HEK293 (cell line): ENCODE measurements around the gene FLCN.

ENCODE experiments used
- GLI4 ChIP-seq: fragments of 450-650 bp; formaldehyde crosslinking; IDR thresholded peaks from 2 replicates; pipeline ENCODE4 v1.5.1; 2016; ENCODE audit warnings: missing biosample characterization, missing genetic modification characterization
- MEIS1 ChIP-seq: sonication (generic); formaldehyde crosslinking; IDR thresholded peaks from 2 replicates; pipeline ENCODE4 v1.8.1; 2022; ENCODE audit warnings: missing genetic modification reagents, mild to moderate bottlenecking, borderline replicate concordance
- YY1 ChIP-seq: fragments of 450-650 bp; formaldehyde crosslinking; IDR thresholded peaks from 2 replicates; pipeline ENCODE4 v1.5.1; 2018; ENCODE audit warnings: missing biosample characterization, missing genetic modification characterization
- ZEB2 ChIP-seq: fragments of 450-650 bp; formaldehyde crosslinking; IDR thresholded peaks from 2 replicates; pipeline ENCODE4 v1.5.1; 2016; ENCODE audit warnings: missing biosample characterization, missing genetic modification characterization
- ZNF416 ChIP-seq: fragments of 450-650 bp; formaldehyde crosslinking; IDR thresholded peaks from 2 replicates; pipeline ENCODE4 v1.5.1; 2016; ENCODE audit warnings: missing biosample characterization, missing genetic modification characterization
- ZNF423 ChIP-seq: fragments of 450-650 bp; formaldehyde crosslinking; IDR thresholded peaks from 2 replicates; pipeline ENCODE4 v1.5.1; 2016; ENCODE audit warnings: missing biosample characterization, missing genetic modification characterization
- ZNF707 ChIP-seq: fragments of 450-650 bp; formaldehyde crosslinking; IDR thresholded peaks from 2 replicates; pipeline ENCODE4 v1.5.1; 2016; ENCODE audit warnings: missing biosample characterization, missing genetic modification characterization
- ZNF791 ChIP-seq: fragments of 450-650 bp; formaldehyde crosslinking; IDR thresholded peaks from 2 replicates; pipeline ENCODE4 v1.5.1; 2016; ENCODE audit warnings: missing biosample characterization, missing genetic modification characterization
- TF ChIP-seq, protein P1 (sequence below): fragments of 450-650 bp; formaldehyde crosslinking; IDR thresholded peaks from 2 replicates; pipeline ENCODE4 v1.5.1; 2016; ENCODE audit warnings: missing biosample characterization, missing genetic modification characterization
- TF ChIP-seq, protein P2 (sequence below): fragments of 450-650 bp; formaldehyde crosslinking; IDR thresholded peaks from 2 replicates; pipeline ENCODE4 v1.5.1; 2016; ENCODE audit warnings: missing biosample characterization, missing genetic modification characterization
- TF ChIP-seq, protein P3 (sequence below): fragments of 450-650 bp; formaldehyde crosslinking; IDR thresholded peaks from 2 replicates; pipeline ENCODE4 v1.5.1; 2017; ENCODE audit warnings: missing biosample characterization, missing genetic modification characterization
- TF ChIP-seq, protein P4 (sequence below): sonication (generic); formaldehyde crosslinking; IDR thresholded peaks from 2 replicates; pipeline ENCODE4 v1.8.1; 2022; ENCODE audit warnings: mild to moderate bottlenecking, moderate library complexity, missing genetic modification reagents
- TF ChIP-seq, protein P5 (sequence below): fragments of 450-650 bp; formaldehyde crosslinking; IDR thresholded peaks from 2 replicates; pipeline ENCODE4 v1.5.1; 2016; ENCODE audit warnings: missing biosample characterization, missing genetic modification characterization
- TF ChIP-seq, protein P6 (sequence below): fragments of 450-650 bp; formaldehyde crosslinking; IDR thresholded peaks from 2 replicates; pipeline ENCODE4 v1.5.1; 2016; ENCODE audit warnings: missing biosample characterization, missing genetic modification characterization

DNA sequence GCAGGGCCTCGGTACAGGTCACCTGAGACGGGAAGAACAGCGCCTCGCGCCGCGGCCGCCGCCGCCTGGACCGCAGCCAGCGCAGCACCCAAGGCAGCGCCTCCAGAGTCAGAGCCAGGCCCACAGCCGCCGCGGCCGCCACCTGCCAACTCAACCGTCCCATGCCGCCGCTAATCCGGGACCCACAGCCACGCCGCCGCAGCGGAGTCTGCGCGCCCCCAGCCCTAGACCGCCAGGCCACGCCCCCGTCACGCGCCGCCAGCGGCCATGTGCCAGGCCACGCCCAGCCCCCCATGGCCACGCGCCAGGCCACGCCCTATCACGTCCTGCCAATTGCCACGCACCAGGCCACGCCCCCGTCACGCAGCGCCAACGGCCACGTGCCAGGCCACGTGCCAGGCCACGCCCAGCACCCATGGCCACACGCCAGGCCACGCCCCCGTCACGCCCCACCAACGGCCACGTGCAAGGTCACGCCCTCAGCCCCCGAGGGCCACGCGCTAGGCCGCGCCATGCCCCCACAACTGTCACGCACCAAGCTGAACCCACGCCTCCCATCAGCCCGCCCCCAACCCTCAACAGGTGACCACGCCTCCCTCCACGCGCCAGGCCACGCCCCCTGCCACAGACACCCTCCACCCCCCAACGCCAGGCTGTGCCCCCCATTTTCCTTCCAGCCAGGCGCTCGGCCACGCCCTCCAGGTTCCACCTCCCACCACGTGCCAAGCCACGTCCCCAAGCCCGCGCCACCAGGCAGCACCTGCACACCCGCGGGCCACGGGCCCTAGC is 30.6 kb downstream of the FLCN start, which contains the start of gene PLD6:
- TF ChIP-seq, protein P1, sequence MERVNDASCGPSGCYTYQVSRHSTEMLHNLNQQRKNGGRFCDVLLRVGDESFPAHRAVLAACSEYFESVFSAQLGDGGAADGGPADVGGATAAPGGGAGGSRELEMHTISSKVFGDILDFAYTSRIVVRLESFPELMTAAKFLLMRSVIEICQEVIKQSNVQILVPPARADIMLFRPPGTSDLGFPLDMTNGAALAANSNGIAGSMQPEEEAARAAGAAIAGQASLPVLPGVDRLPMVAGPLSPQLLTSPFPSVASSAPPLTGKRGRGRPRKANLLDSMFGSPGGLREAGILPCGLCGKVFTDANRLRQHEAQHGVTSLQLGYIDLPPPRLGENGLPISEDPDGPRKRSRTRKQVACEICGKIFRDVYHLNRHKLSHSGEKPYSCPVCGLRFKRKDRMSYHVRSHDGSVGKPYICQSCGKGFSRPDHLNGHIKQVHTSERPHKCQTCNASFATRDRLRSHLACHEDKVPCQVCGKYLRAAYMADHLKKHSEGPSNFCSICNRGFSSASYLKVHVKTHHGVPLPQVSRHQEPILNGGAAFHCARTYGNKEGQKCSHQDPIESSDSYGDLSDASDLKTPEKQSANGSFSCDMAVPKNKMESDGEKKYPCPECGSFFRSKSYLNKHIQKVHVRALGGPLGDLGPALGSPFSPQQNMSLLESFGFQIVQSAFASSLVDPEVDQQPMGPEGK (tag by site-specific recombination) = peak; percentile 94
- TF ChIP-seq, protein P2, sequence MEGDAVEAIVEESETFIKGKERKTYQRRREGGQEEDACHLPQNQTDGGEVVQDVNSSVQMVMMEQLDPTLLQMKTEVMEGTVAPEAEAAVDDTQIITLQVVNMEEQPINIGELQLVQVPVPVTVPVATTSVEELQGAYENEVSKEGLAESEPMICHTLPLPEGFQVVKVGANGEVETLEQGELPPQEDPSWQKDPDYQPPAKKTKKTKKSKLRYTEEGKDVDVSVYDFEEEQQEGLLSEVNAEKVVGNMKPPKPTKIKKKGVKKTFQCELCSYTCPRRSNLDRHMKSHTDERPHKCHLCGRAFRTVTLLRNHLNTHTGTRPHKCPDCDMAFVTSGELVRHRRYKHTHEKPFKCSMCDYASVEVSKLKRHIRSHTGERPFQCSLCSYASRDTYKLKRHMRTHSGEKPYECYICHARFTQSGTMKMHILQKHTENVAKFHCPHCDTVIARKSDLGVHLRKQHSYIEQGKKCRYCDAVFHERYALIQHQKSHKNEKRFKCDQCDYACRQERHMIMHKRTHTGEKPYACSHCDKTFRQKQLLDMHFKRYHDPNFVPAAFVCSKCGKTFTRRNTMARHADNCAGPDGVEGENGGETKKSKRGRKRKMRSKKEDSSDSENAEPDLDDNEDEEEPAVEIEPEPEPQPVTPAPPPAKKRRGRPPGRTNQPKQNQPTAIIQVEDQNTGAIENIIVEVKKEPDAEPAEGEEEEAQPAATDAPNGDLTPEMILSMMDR = no peak
- TF ChIP-seq ZEB2 = no peak
- peak; percentile 62; the same call in 1 of the 2 replicates for TF ChIP-seq YY1
- no peak; the same call in 1 of the 2 replicates for TF ChIP-seq MEIS1 (CRISPR knock-in tag)
- no peak for TF ChIP-seq ZNF791 (tag by site-specific recombination)
- TF ChIP-seq GLI4 (tag by site-specific recombination) = no peak
- TF ChIP-seq, protein P3, sequence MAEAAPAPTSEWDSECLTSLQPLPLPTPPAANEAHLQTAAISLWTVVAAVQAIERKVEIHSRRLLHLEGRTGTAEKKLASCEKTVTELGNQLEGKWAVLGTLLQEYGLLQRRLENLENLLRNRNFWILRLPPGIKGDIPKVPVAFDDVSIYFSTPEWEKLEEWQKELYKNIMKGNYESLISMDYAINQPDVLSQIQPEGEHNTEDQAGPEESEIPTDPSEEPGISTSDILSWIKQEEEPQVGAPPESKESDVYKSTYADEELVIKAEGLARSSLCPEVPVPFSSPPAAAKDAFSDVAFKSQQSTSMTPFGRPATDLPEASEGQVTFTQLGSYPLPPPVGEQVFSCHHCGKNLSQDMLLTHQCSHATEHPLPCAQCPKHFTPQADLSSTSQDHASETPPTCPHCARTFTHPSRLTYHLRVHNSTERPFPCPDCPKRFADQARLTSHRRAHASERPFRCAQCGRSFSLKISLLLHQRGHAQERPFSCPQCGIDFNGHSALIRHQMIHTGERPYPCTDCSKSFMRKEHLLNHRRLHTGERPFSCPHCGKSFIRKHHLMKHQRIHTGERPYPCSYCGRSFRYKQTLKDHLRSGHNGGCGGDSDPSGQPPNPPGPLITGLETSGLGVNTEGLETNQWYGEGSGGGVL = peak; percentile 63
- TF ChIP-seq, protein P4, sequence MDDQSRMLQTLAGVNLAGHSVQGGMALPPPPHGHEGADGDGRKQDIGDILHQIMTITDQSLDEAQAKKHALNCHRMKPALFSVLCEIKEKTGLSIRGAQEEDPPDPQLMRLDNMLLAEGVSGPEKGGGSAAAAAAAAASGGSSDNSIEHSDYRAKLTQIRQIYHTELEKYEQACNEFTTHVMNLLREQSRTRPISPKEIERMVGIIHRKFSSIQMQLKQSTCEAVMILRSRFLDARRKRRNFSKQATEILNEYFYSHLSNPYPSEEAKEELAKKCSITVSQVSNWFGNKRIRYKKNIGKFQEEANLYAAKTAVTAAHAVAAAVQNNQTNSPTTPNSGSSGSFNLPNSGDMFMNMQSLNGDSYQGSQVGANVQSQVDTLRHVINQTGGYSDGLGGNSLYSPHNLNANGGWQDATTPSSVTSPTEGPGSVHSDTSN (CRISPR knock-in tag) = no peak
- TF ChIP-seq, protein P5, sequence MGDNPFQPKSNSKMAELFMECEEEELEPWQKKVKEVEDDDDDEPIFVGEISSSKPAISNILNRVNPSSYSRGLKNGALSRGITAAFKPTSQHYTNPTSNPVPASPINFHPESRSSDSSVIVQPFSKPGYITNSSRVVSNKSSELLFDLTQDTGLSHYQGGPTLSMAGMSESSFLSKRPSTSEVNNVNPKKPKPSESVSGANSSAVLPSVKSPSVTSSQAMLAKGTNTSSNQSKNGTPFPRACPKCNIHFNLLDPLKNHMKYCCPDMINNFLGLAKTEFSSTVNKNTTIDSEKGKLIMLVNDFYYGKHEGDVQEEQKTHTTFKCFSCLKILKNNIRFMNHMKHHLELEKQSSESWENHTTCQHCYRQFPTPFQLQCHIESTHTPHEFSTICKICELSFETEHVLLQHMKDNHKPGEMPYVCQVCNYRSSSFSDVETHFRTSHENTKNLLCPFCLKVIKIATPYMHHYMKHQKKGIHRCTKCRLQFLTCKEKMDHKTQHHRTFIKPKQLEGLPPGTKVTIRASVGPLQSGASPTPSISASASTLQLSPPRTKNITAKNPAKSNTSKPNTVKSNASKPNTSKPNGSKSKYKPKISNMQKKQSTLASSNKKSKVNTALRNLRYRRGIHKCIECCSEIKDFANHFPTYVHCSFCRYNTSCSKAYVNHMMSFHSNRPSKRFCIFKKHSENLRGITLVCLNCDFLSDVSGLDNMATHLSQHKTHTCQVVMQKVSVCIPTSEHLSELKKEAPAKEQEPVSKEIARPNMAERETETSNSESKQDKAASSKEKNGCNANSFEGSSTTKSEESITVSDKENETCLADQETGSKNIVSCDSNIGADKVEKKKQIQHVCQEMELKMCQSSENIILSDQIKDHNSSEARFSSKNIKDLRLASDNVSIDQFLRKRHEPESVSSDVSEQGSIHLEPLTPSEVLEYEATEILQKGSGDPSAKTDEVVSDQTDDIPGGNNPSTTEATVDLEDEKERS (tag by site-specific recombination) = 0 out of 2 replicates have a peak, but pooled peaks have one; percentile 8
- TF ChIP-seq ZNF416 = no peak
- no peak; the same call in 1 of the 2 replicates for TF ChIP-seq ZNF423
- TF ChIP-seq, protein P6, sequence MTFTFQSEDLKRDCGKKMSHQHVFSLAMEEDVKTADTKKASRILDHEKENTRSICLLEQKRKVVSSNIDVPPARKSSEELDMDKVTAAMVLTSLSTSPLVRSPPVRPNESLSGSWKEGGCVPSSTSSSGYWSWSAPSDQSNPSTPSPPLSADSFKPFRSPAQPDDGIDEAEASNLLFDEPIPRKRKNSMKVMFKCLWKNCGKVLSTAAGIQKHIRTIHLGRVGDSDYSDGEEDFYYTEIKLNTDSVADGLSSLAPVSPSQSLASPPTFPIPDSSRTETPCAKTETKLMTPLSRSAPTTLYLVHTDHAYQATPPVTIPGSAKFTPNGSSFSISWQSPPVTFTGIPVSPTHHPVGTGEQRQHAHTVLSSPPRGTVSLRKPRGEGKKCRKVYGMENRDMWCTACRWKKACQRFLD (tag by site-specific recombination) = no peak
- TF ChIP-seq ZNF707 (tag by site-specific recombination) = no peak
